Peyer's patch (tissue), 4 donors: Measurements from ENCODE around the gene MTHFSD.

Experiments
- POLR2A ChIP-seq, 2 donors: fragments of 450-650 bp; IDR thresholded peaks; one replicate each; pipeline ENCODE4 v1.5.1; 2017; ENCODE audit warnings: antibody characterized with exemption in 2 of 2, mild to moderate bottlenecking in 2 of 2, moderate library complexity in 2 of 2
- TF ChIP-seq, protein P1 (sequence below), 6 experiments: fragments of 450-650 bp in 4 of 6; fragments of 200-600 bp in 2 of 6; sonication (generic) in 1 of 6; IDR thresholded peaks; one replicate each; pipeline ENCODE4 v1.5.1; 2017 to 2019; ENCODE audit warnings: antibody characterized with exemption in 6 of 6, mild to moderate bottlenecking in 3 of 6, moderate library complexity in 1 of 6

DNA sequence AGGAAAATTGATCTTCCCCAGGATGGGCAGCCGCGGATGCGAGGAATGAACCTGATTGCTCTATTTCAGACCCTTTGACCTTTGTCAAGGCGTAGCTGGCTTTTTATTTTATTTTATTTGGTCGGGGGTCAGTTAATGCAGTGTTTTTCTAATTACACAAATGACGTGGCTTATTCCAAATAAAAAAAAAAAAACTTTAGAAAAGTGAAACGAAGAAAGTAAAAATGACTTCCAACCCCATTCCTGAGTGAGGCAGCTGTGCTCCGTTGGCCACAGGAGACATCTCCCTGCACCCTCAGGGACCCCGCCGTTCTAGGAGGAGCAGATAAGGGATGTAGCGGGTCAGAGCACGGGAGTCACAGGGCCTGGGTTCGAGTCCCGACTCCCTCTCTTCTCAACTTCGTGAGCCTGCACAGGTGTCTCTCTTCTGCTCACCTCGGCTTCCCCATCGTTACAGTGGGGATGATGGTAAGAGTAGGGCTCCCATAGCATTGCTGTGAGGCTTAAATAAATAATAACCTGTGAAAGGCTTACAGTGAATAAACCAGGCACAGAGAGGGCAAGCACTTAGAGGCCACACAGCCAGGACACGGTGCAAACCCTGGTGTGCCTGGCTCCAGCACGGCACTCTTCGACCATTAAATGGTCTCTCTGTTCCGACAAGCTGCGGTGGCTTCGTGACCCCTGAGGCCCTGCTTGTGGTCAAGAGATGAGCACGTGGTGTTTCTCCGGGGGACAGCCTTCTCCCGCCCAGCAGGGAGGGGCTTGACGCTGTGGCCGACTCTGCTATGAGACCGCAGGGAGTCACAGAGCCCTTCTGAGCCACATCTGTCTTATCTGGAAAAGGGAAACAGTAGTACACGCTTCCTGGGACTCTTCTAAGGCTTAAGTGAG, 34.5 kb downstream of the MTHFSD start:
- TF ChIP-seq, protein P1, sequence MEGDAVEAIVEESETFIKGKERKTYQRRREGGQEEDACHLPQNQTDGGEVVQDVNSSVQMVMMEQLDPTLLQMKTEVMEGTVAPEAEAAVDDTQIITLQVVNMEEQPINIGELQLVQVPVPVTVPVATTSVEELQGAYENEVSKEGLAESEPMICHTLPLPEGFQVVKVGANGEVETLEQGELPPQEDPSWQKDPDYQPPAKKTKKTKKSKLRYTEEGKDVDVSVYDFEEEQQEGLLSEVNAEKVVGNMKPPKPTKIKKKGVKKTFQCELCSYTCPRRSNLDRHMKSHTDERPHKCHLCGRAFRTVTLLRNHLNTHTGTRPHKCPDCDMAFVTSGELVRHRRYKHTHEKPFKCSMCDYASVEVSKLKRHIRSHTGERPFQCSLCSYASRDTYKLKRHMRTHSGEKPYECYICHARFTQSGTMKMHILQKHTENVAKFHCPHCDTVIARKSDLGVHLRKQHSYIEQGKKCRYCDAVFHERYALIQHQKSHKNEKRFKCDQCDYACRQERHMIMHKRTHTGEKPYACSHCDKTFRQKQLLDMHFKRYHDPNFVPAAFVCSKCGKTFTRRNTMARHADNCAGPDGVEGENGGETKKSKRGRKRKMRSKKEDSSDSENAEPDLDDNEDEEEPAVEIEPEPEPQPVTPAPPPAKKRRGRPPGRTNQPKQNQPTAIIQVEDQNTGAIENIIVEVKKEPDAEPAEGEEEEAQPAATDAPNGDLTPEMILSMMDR (IDR thresholded peaks at IDR 0.05), result no peak
- no peak for TF ChIP-seq POLR2A (IDR thresholded peaks at IDR 0.05)
